Lower leg skin (tissue), 4 donors: ENCODE results near the gene BTBD1. TPM values are rescaled to one million over a fixed set of nuclear protein-coding genes. Genes with fewer than 3 reads are reported as not detected.
A peak's percentile ranks its signal among the peaks of the same experiment; 100 is the strongest.
"Not testable (repeated sequence)": the region's sequence is repeated elsewhere in the genome, so short reads cannot be mapped to it uniquely, and the experiment has no call there.

ENCODE experiments used
- DNase-seq, 2 donors: peaks; one replicate each; pipeline ENCODE4 v3.0.0-alpha.2; 2019; ENCODE audit warnings: low spot score in 2 of 2
- H3K4me3 ChIP-seq: fragments of 200-600 bp; sonication (generic); 2 replicates; pipeline ENCODE4 v1.5.1; 2017; ENCODE audit warnings: mild to moderate bottlenecking, low read depth; ENCODE audit not compliant: poor library complexity, severe bottlenecking
- POLR2A ChIP-seq, 2 donors: fragments of 450-650 bp; IDR thresholded peaks; one replicate each; pipeline ENCODE4 v1.6.1; 2016 to 2017; ENCODE audit warnings: antibody characterized with exemption in 2 of 2, mild to moderate bottlenecking in 1 of 2, moderate library complexity in 1 of 2
- WGBS, 2 donors: methylation state at CpG; one replicate each; pipeline ENCODE4 v1.1.5; 2018; 5-methylcytosine and 5-hydroxymethylcytosine counted together
- intact Hi-C: fragments of 100-400 bp; cut with DNase I; formaldehyde crosslinking; loops from one replicate; pipeline ENCODE4 v1.15.0; 2023; ENCODE audit warnings: low total_unique reads
- total RNA-seq, 4 donors: library from RNA; depleted of rRNA; stranded (reverse); fragments of >200 nt; gene quantifications; one replicate each; pipeline ENCODE4 v1.1.0, GENCODE V29; 2016
- TF ChIP-seq, protein P1 (sequence below), 3 donors: fragments of 450-650 bp; IDR thresholded peaks; one replicate each; pipeline ENCODE4 v1.5.1; 2016; ENCODE audit warnings: antibody characterized with exemption in 3 of 3, mild to moderate bottlenecking in 3 of 3, moderate library complexity in 2 of 3

Gene BTBD1
- total RNA-seq, 4 donors from 2014 or later, result 46.2 to 57.5 (median 50.8) TPM

DNA sequence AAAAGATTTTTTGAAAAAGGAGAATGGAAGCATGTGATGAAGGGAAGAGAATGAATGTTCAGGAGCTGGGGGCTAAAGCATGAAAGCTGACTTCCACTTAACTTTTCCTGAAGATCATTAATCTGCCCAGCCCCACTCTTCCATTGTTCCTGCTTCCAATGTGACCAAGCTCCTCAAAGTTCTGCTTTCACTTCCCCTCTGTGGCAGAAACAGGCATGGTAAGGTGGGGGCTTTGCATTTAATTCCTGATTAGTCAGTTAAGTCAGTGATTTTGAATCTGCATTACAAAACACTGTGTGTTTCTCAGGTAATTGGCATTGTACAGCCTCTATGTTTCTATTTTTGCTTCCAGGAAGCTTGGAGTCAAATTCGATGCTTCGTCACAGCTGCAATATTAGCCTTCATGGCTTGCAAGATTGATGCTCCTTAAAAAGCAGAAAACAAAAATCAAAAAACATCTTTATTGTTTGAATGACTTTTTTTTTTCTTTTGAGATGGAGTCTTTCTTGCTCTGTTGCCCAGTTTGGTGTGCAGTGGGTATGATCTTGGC, 33.1 kb upstream of the BTBD1 start:
- intact Hi-C loops, result no loop called here
- 37 to 52% methylated on average over 2 of the region's 2 CpGs for WGBS, 2 donors
- DNase-seq, result no peak
- TF ChIP-seq, protein P1, sequence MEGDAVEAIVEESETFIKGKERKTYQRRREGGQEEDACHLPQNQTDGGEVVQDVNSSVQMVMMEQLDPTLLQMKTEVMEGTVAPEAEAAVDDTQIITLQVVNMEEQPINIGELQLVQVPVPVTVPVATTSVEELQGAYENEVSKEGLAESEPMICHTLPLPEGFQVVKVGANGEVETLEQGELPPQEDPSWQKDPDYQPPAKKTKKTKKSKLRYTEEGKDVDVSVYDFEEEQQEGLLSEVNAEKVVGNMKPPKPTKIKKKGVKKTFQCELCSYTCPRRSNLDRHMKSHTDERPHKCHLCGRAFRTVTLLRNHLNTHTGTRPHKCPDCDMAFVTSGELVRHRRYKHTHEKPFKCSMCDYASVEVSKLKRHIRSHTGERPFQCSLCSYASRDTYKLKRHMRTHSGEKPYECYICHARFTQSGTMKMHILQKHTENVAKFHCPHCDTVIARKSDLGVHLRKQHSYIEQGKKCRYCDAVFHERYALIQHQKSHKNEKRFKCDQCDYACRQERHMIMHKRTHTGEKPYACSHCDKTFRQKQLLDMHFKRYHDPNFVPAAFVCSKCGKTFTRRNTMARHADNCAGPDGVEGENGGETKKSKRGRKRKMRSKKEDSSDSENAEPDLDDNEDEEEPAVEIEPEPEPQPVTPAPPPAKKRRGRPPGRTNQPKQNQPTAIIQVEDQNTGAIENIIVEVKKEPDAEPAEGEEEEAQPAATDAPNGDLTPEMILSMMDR (IDR thresholded peaks at IDR 0.05), result no peak
- no peak for TF ChIP-seq POLR2A (IDR thresholded peaks at IDR 0.05)
- H3K4me3 ChIP-seq, result no peak overlapping the region

DNA sequence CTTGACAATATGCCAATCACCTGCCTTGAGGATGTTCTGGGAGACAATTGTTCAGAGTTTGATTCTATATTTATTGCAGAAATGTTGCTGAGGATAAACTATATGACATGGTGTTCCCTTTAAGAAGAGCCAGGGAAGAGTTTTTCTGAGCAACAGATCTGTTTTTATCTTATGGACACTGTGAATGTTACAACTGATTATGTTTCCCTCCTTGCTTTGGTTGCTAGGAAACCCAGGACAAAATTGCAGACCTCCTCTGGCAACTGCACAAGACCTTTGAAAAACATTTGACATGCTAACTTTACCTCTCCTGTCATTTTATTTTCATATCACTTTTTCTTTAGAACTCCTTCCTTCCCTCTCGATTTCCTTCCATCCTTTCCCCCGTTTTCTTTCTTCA, 32.2 kb upstream of the BTBD1 start:
- no peak overlapping the region for H3K4me3 ChIP-seq
- WGBS, 2 donors, result 66 to 78% methylated on average over 2 of the region's 2 CpGs
- DNase-seq, result no peak
- intact Hi-C loops, result no loop called here
- TF ChIP-seq, protein P1 (IDR thresholded peaks at IDR 0.05), result no peak
- TF ChIP-seq POLR2A (IDR thresholded peaks at IDR 0.05), result no peak

DNA sequence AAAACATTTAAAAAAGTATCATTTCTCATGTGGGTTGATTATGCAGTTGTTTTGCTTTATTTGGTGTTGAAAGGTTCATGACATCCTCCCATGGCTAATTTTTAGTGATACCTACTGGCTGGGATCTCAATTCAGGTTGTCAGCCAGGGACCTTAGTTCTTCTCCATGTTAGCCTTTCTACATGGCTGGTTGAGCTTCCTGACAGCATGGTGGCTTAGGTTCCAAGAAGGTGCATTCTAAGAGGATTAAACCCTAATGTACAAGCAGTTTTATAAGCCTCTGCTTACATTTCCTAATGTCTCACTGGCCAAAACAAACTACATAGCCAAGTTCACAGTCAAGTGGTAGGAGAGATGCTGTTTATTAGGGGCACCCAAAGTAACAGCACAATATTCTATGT, 31.0 kb upstream of the BTBD1 start:
- no peak for TF ChIP-seq POLR2A (IDR thresholded peaks at IDR 0.05)
- TF ChIP-seq, protein P1 (IDR thresholded peaks at IDR 0.05), result no peak
- no peak overlapping the region for H3K4me3 ChIP-seq
- no peak for DNase-seq
- intact Hi-C loops, result no loop called here

DNA sequence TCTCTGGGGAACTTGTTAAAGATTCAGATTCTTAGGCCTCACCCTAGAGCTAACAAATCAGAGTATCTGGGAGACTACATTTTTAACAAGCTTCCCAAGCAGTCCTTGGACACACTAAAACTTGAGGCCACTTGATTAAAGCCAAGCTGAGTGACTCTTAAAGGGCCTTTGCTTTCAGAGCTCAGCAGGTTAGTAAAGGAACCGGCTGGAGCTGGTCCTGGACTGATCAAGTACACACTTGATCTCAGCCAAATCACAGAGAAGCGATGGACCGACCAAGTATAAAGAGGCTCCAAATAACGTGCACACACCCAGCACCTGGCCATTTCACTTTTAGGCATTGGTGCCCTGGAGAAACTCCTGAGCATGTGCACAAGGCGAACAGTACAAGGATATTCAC, 27.5 kb upstream of the BTBD1 start:
- intact Hi-C loops, result no loop called here
- TF ChIP-seq, protein P1 (IDR thresholded peaks at IDR 0.05), result no peak
- TF ChIP-seq POLR2A (IDR thresholded peaks at IDR 0.05), result no peak
- DNase-seq, result no peak
- WGBS, 2 donors, result 86 to 94% methylated on average over 5 of the region's 5 CpGs
- H3K4me3 ChIP-seq, result no peak overlapping the region

DNA sequence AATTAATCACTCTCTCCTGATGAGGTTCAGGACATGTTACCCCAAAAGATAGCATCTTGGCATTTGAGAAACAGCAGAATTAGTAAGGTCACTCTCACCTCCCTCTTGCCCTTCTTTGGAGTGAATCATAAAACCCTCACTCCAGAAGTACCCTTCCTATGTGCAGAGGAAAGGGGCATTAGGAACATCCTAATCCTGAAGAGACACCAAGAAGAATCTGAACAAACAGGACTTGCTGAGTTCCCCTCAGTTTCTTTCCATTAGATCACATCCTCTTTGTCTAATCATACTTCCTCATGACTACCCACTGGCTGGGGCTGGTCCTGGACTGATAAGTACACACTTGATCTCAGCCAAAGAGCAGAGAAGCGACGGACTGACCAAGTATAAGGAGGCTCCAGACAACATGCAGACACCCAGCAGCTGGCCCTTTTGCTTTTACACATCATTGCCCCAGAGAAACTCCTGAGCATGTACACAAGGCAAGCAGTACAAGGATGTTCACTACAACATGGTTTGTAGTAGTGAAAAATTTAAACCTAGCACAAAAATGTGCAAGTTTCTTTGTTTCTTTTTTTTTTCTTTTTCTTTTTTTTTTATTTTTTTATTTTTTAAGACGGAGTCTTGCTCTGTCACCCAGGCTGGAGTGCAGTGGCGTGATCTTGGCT, 25.4 kb upstream of the BTBD1 start:
- TF ChIP-seq POLR2A (IDR thresholded peaks at IDR 0.05), result peak in 1 of 2 donors; percentile 30
- TF ChIP-seq, protein P1 (IDR thresholded peaks at IDR 0.05), result no peak
- H3K4me3 ChIP-seq, result no peak overlapping the region
- 72 to 75% methylated on average over 4 of the region's 4 CpGs for WGBS, 2 donors
- DNase-seq, result peak in 1 of 2 donors; percentile 59
- intact Hi-C loops, result no loop called here

DNA sequence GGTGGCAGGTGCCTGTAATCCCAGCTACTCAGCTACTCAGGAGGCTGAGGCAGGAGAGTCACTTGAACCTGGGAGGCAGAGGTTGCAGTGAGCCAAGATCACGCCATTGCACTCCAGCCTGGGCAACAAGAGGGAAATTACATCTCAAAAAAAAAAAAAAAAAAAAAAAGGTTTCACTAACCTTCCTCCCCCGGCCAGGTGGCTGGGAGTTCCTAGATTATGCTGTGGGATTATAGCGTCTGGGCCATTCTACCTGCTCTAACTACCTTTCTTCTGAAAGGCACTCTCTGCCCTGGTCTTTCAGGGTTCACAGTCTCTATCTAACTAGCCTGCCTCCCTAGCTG, 24.9 kb upstream of the BTBD1 start:
- H3K4me3 ChIP-seq, DNase-seq, intact Hi-C loops: not testable (repeated sequence)
- whole genome bisulfite sequencing, 2 donors, result 87 to 91% methylated on average over 3 of the region's 3 CpGs
